ENCODE measurements around the gene MCOLN2. TPM values are rescaled to one million over a fixed set of nuclear protein-coding genes. Genes with fewer than 3 reads are reported as not detected.
"Not testable (repeated sequence)": the region's sequence is repeated elsewhere in the genome, so short reads cannot be mapped to it uniquely, and the experiment has no call there.

The MCOLN2 gene
- polyA plus RNA-seq, 4 donors = 0.67 to 2.5 (median 1.2) TPM

GRCh38 chr1:85024736-85025135 is 27.8 kb upstream of the MCOLN2 start:
- no peaks in the 10 kb centered on the region for H3K27me3 ChIP-seq (ENCODE audit: control insufficient read depth in 3 of 3, insufficient read depth in 3 of 3, low read length in 3 of 3)
- no peaks in the 10 kb centered on the region for H3K4me1 ChIP-seq (ENCODE audit: control insufficient read depth in 3 of 3, insufficient read depth in 2 of 3, low read depth in 1 of 3, low read length in 2 of 3)
- 91 to 95% (median 93%) methylated on average over 3 of the region's 3 CpGs for WGBS, 3 donors
- peaks cover 0 to 35% (median 0%) of the 10 kb centered on the region in 3 donors for H3K36me3 ChIP-seq (ENCODE audit: control insufficient read depth in 3 of 3, insufficient read depth in 2 of 3, low read depth in 1 of 3, low read length in 3 of 3)
- DNase-seq (no peak), FAIRE-seq (no peak)
- no peak overlapping the region for H3K27ac ChIP-seq (ENCODE audit: low read depth in 1 of 3, low read length in 2 of 3)
- no peak overlapping the region for H3K4me3 ChIP-seq (ENCODE audit: low read depth in 1 of 3, low read length in 3 of 3)
- H3K9me3 ChIP-seq (ENCODE audit: control insufficient read depth in 2 of 2, insufficient read depth in 1 of 2, low read depth in 1 of 2, low read length in 1 of 2) = no peaks in the 10 kb centered on the region

GRCh38 chr1:85022700-85023099 is 25.8 kb upstream of the MCOLN2 start:
- Histone ChIP-seq H3K27ac (ENCODE audit: low read depth in 1 of 3, low read length in 2 of 3) (no peak overlapping the region), H3K27me3 (ENCODE audit: control insufficient read depth in 3 of 3, insufficient read depth in 3 of 3, low read length in 3 of 3) (no peaks in the 10 kb centered on the region), H3K4me1 (ENCODE audit: control insufficient read depth in 3 of 3, insufficient read depth in 2 of 3, low read depth in 1 of 3, low read length in 2 of 3) (no peaks in the 10 kb centered on the region), H3K36me3 (ENCODE audit: control insufficient read depth in 3 of 3, insufficient read depth in 2 of 3, low read depth in 1 of 3, low read length in 3 of 3) (peaks cover 0 to 37% (median 0%) of the 10 kb centered on the region in 3 donors), H3K4me3 (ENCODE audit: low read depth in 1 of 3, low read length in 3 of 3) (no peak overlapping the region), H3K9me3 (ENCODE audit: control insufficient read depth in 2 of 2, insufficient read depth in 1 of 2, low read depth in 1 of 2, low read length in 1 of 2) (no peaks in the 10 kb centered on the region)
- FAIRE-seq (no peak), DNase-seq (no peak)

GRCh38 chr1:85019994-85020393 is 23.1 kb upstream of the MCOLN2 start:
- H3K27ac ChIP-seq (ENCODE audit: low read depth in 1 of 3, low read length in 2 of 3) = no peak overlapping the region
- no peaks in the 10 kb centered on the region for H3K27me3 ChIP-seq (ENCODE audit: control insufficient read depth in 3 of 3, insufficient read depth in 3 of 3, low read length in 3 of 3)
- FAIRE-seq (no peak), DNase-seq (no peak)
- no peak overlapping the region for H3K4me3 ChIP-seq (ENCODE audit: low read depth in 1 of 3, low read length in 3 of 3)
- peaks cover 0 to 31% (median 0%) of the 10 kb centered on the region in 3 donors for H3K36me3 ChIP-seq (ENCODE audit: control insufficient read depth in 3 of 3, insufficient read depth in 2 of 3, low read depth in 1 of 3, low read length in 3 of 3)
- 75 to 90% (median 87%) methylated on average over 4 of the region's 4 CpGs for WGBS, 3 donors
- no peaks in the 10 kb centered on the region for H3K9me3 ChIP-seq (ENCODE audit: control insufficient read depth in 2 of 2, insufficient read depth in 1 of 2, low read depth in 1 of 2, low read length in 1 of 2)
- no peaks in the 10 kb centered on the region for H3K4me1 ChIP-seq (ENCODE audit: control insufficient read depth in 3 of 3, insufficient read depth in 2 of 3, low read depth in 1 of 3, low read length in 2 of 3)

- DNase-seq (no peak), FAIRE-seq (no peak)
- Histone ChIP-seq H3K4me3 (ENCODE audit: low read depth in 1 of 3, low read length in 3 of 3) (no peak overlapping the region), H3K4me1 (ENCODE audit: control insufficient read depth in 3 of 3, insufficient read depth in 2 of 3, low read depth in 1 of 3, low read length in 2 of 3) (no peaks in the 10 kb centered on the region), H3K36me3 (ENCODE audit: control insufficient read depth in 3 of 3, insufficient read depth in 2 of 3, low read depth in 1 of 3, low read length in 3 of 3) (peaks cover 0 to 14% (median 0%) of the 10 kb centered on the region in 3 donors), H3K9me3 (ENCODE audit: control insufficient read depth in 2 of 2, insufficient read depth in 1 of 2, low read depth in 1 of 2, low read length in 1 of 2) (no peaks in the 10 kb centered on the region), H3K27ac (ENCODE audit: low read depth in 1 of 3, low read length in 2 of 3) (no peak overlapping the region), H3K27me3 (ENCODE audit: control insufficient read depth in 3 of 3, insufficient read depth in 3 of 3, low read length in 3 of 3) (no peaks in the 10 kb centered on the region)
- 83 to 94% (median 88%) methylated on average over 1 of the region's 1 CpG for WGBS, 3 donors
These were observed 18.9 kb upstream of the MCOLN2 start for GRCh38 chr1:85015826-85016225.

GRCh38 chr1:85005641-85006040 is 8.7 kb upstream of the MCOLN2 start:
- H3K4me3 ChIP-seq (ENCODE audit: low read depth in 1 of 3, low read length in 3 of 3); H3K27ac ChIP-seq (ENCODE audit: low read depth in 1 of 3, low read length in 2 of 3); FAIRE-seq; H3K4me1 ChIP-seq (ENCODE audit: control insufficient read depth in 3 of 3, insufficient read depth in 2 of 3, low read depth in 1 of 3, low read length in 2 of 3); DNase-seq; H3K36me3 ChIP-seq (ENCODE audit: control insufficient read depth in 3 of 3, insufficient read depth in 2 of 3, low read depth in 1 of 3, low read length in 3 of 3): not testable (repeated sequence)
- 64 to 76% (median 64%) methylated on average over 1 of the region's 1 CpG for WGBS, 3 donors
- peaks cover 0 to 18% (median 0%) of the 10 kb centered on the region in 3 donors for H3K27me3 ChIP-seq (ENCODE audit: control insufficient read depth in 3 of 3, insufficient read depth in 3 of 3, low read length in 3 of 3)
- H3K9me3 ChIP-seq (ENCODE audit: control insufficient read depth in 2 of 2, insufficient read depth in 1 of 2, low read depth in 1 of 2, low read length in 1 of 2) = peaks cover 0 to 11% of the 10 kb centered on the region in 2 donors

GRCh38 chr1:85001742-85002141 is 4.8 kb upstream of the MCOLN2 start:
- Histone ChIP-seq H3K4me3 (ENCODE audit: low read depth in 1 of 3, low read length in 3 of 3) (no peak overlapping the region), H3K27ac (ENCODE audit: low read depth in 1 of 3, low read length in 2 of 3) (no peak overlapping the region), H3K4me1 (ENCODE audit: control insufficient read depth in 3 of 3, insufficient read depth in 2 of 3, low read depth in 1 of 3, low read length in 2 of 3) (peaks cover 0 to 9% (median 2%) of the 10 kb centered on the region in 3 donors), H3K9me3 (ENCODE audit: control insufficient read depth in 2 of 2, insufficient read depth in 1 of 2, low read depth in 1 of 2, low read length in 1 of 2) (peaks cover 0 to 5% of the 10 kb centered on the region in 2 donors), H3K36me3 (ENCODE audit: control insufficient read depth in 3 of 3, insufficient read depth in 2 of 3, low read depth in 1 of 3, low read length in 3 of 3) (no peaks in the 10 kb centered on the region), H3K27me3 (ENCODE audit: control insufficient read depth in 3 of 3, insufficient read depth in 3 of 3, low read length in 3 of 3) (peaks cover 0 to 46% (median 5%) of the 10 kb centered on the region in 3 donors)
- FAIRE-seq (no peak), DNase-seq (no peak)

- Histone ChIP-seq H3K27me3 (ENCODE audit: control insufficient read depth in 3 of 3, insufficient read depth in 3 of 3, low read length in 3 of 3) (peaks cover 2 to 65% (median 5%) of the 10 kb centered on the region in 3 donors), H3K4me3 (ENCODE audit: low read depth in 1 of 3, low read length in 3 of 3) (peak overlapping the region in 2 of 3 donors; percentile 11 to 74)
- peak; percentile 22 to 44 for DNase-seq
These were observed 1.8 kb upstream of the MCOLN2 start for GRCh38 chr1:84998642-84999280.

GRCh38 chr1:84997667-84998600 is 1.0 kb upstream of the MCOLN2 start:
- DNase-seq = peak in 1 of 2 donors; percentile 58

More at GRCh38 chr1:84998642-84999280, 1.8 kb upstream of the MCOLN2 start:
- WGBS, 3 donors = 33 to 39% (median 36%) methylated on average over 14 of the region's 14 CpGs
- H3K27ac ChIP-seq (ENCODE audit: low read depth in 1 of 3, low read length in 2 of 3) = no peak overlapping the region
- peaks cover 0 to 9% (median 2%) of the 10 kb centered on the region in 3 donors for H3K4me1 ChIP-seq (ENCODE audit: control insufficient read depth in 3 of 3, insufficient read depth in 2 of 3, low read depth in 1 of 3, low read length in 2 of 3)
- no peak for FAIRE-seq
- H3K9me3 ChIP-seq (ENCODE audit: control insufficient read depth in 2 of 2, insufficient read depth in 1 of 2, low read depth in 1 of 2, low read length in 1 of 2) = peaks cover 0 to 5% of the 10 kb centered on the region in 2 donors
- H3K36me3 ChIP-seq (ENCODE audit: control insufficient read depth in 3 of 3, insufficient read depth in 2 of 3, low read depth in 1 of 3, low read length in 3 of 3) = no peaks in the 10 kb centered on the region

More at GRCh38 chr1:84997667-84998600, 1.0 kb upstream of the MCOLN2 start:
- Histone ChIP-seq H3K27ac (ENCODE audit: low read depth in 1 of 3, low read length in 2 of 3) (peak overlapping the region in 1 of 3 donors; percentile 6), H3K9me3 (ENCODE audit: control insufficient read depth in 2 of 2, insufficient read depth in 1 of 2, low read depth in 1 of 2, low read length in 1 of 2) (no peaks in the 10 kb centered on the region), H3K36me3 (ENCODE audit: control insufficient read depth in 3 of 3, insufficient read depth in 2 of 3, low read depth in 1 of 3, low read length in 3 of 3) (no peaks in the 10 kb centered on the region), H3K4me1 (ENCODE audit: control insufficient read depth in 3 of 3, insufficient read depth in 2 of 3, low read depth in 1 of 3, low read length in 2 of 3) (peaks cover 0 to 9% (median 2%) of the 10 kb centered on the region in 3 donors), H3K4me3 (ENCODE audit: low read depth in 1 of 3, low read length in 3 of 3) (peak overlapping the region; percentile 35 to 74 (median 58)), H3K27me3 (ENCODE audit: control insufficient read depth in 3 of 3, insufficient read depth in 3 of 3, low read length in 3 of 3) (peaks cover 2 to 58% (median 5%) of the 10 kb centered on the region in 3 donors)
- no peak for FAIRE-seq
- 1 to 3% (median 2%) methylated on average over 52 to 58 of the region's 58 CpGs for WGBS, 3 donors

Data from small intestine (tissue), 7 donors.